ENCODE results near the gene LHPP.
A peak's percentile ranks its signal among the peaks of the same experiment; 100 is the strongest.

Gene LHPP

GRCh38 chr10:124542336-124542735, 80.7 kb downstream of the LHPP start:
- CTCF ChIA-PET = interaction anchor here (2.3 to 8.3 kb wide), 3 partner anchors 195 to 205 kb away, joined by 6 to 89 read pairs (median 59); no protein-coding TSS in a partner anchor
- Histone ChIP-seq H3K27me3 (replicated peaks in 2 of 5; ENCODE audit: control insufficient read depth in 4 of 5, insufficient read depth in 5 of 5, low read length in 4 of 5) (no peaks in the 10 kb centered on the region), H3K4me3 (ENCODE audit: control insufficient read depth in 1 of 7, extremely low read depth in 1 of 7, insufficient read depth in 4 of 7, low read depth in 2 of 7, low read length in 6 of 7) (no peak overlapping the region), H3K9me3 (ENCODE audit: control extremely low read depth in 1 of 5, control insufficient read depth in 4 of 5, insufficient read depth in 2 of 5, low read depth in 1 of 5, low read length in 4 of 5) (no peaks in the 10 kb centered on the region), H3K27ac (ENCODE audit: insufficient read depth in 1 of 2, low read depth in 1 of 2, low read length in 2 of 2, poor library complexity in 1 of 2, severe bottlenecking in 2 of 2) (no peak overlapping the region), H3K4me1 (ENCODE audit: control extremely low read depth in 1 of 4, control insufficient read depth in 4 of 4, insufficient read depth in 4 of 4, low read length in 3 of 4) (peaks cover 0 to 20% (median 11%) of the 10 kb centered on the region in 4 experiments), H3K36me3 (ENCODE audit: control insufficient read depth in 4 of 4, insufficient read depth in 4 of 4, low read length in 3 of 4) (no peaks in the 10 kb centered on the region)
- POLR2A ChIA-PET = no interaction called here
- WGBS (ENCODE audit: insufficient coverage) = 100% methylated on average over 3 of the region's 3 CpGs
- DNase-seq = no peak

DNA sequence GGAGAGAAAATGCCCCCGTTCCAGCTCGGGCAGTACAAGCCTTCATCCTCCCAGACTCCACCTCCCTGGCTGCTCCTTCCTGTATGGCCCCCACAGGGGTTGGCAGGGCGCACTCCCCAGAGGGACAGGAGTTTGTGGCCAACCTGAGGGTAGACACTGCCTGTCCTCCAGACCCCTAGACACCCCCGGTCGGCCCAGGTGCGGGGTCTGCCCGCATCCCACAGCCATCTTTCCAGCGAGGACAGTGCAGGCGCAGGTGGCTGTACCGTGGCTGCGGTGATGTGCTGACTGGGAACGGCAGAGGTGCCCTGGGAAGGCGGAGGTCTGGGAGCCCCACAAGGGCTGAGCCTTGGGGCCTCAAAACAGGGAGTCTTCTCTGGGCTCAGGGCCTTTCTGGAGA, 81.5 kb downstream of the LHPP start:
- POLR2A ChIA-PET = interaction anchor here (0.7 to 0.9 kb wide), 2 partner anchors 164 to 345 kb away, joined by 3 read pairs; no protein-coding TSS in a partner anchor
- WGBS (ENCODE audit: insufficient coverage) = 93% methylated on average over 11 of the region's 13 CpGs
- CTCF ChIA-PET = interaction anchor here (1.4 to 8.3 kb wide), 3 partner anchors 8 to 204 kb away, joined by 6 to 89 read pairs (median 59); no protein-coding TSS in a partner anchor
- Histone ChIP-seq H3K27me3 (replicated peaks in 2 of 5; ENCODE audit: control insufficient read depth in 4 of 5, insufficient read depth in 5 of 5, low read length in 4 of 5) (no peaks in the 10 kb centered on the region), H3K9me3 (ENCODE audit: control extremely low read depth in 1 of 5, control insufficient read depth in 4 of 5, insufficient read depth in 2 of 5, low read depth in 1 of 5, low read length in 4 of 5) (no peaks in the 10 kb centered on the region), H3K4me3 (ENCODE audit: control insufficient read depth in 1 of 7, extremely low read depth in 1 of 7, insufficient read depth in 4 of 7, low read depth in 2 of 7, low read length in 6 of 7) (no peak overlapping the region), H3K4me1 (ENCODE audit: control extremely low read depth in 1 of 4, control insufficient read depth in 4 of 4, insufficient read depth in 4 of 4, low read length in 3 of 4) (peaks cover 0 to 23% (median 11%) of the 10 kb centered on the region in 4 experiments), H3K36me3 (ENCODE audit: control insufficient read depth in 4 of 4, insufficient read depth in 4 of 4, low read length in 3 of 4) (no peaks in the 10 kb centered on the region), H3K27ac (ENCODE audit: insufficient read depth in 1 of 2, low read depth in 1 of 2, low read length in 2 of 2, poor library complexity in 1 of 2, severe bottlenecking in 2 of 2) (no peak overlapping the region)
- DNase-seq = no peak

GRCh38 chr10:124543971-124544370, 82.3 kb downstream of the LHPP start:
- Histone ChIP-seq H3K27me3 (replicated peaks in 2 of 5; ENCODE audit: control insufficient read depth in 4 of 5, insufficient read depth in 5 of 5, low read length in 4 of 5) (no peaks in the 10 kb centered on the region), H3K27ac (ENCODE audit: insufficient read depth in 1 of 2, low read depth in 1 of 2, low read length in 2 of 2, poor library complexity in 1 of 2, severe bottlenecking in 2 of 2) (no peak overlapping the region), H3K4me3 (ENCODE audit: control insufficient read depth in 1 of 7, extremely low read depth in 1 of 7, insufficient read depth in 4 of 7, low read depth in 2 of 7, low read length in 6 of 7) (no peak overlapping the region), H3K36me3 (ENCODE audit: control insufficient read depth in 4 of 4, insufficient read depth in 4 of 4, low read length in 3 of 4) (no peaks in the 10 kb centered on the region), H3K9me3 (ENCODE audit: control extremely low read depth in 1 of 5, control insufficient read depth in 4 of 5, insufficient read depth in 2 of 5, low read depth in 1 of 5, low read length in 4 of 5) (no peaks in the 10 kb centered on the region), H3K4me1 (ENCODE audit: control extremely low read depth in 1 of 4, control insufficient read depth in 4 of 4, insufficient read depth in 4 of 4, low read length in 3 of 4) (peaks cover 0 to 23% (median 11%) of the 10 kb centered on the region in 4 experiments)
- CTCF ChIA-PET = interaction anchor here (0.7 to 8.3 kb wide), 4 partner anchors 9 to 205 kb away, joined by 3 to 59 read pairs (median 4); no protein-coding TSS in a partner anchor
- no peak for DNase-seq
- POLR2A ChIA-PET = interaction anchor here (0.7 to 0.9 kb wide), 2 partner anchors 163 to 345 kb away, joined by 3 read pairs; no protein-coding TSS in a partner anchor
- 96% methylated on average over 9 of the region's 12 CpGs for WGBS (ENCODE audit: insufficient coverage)

DNA sequence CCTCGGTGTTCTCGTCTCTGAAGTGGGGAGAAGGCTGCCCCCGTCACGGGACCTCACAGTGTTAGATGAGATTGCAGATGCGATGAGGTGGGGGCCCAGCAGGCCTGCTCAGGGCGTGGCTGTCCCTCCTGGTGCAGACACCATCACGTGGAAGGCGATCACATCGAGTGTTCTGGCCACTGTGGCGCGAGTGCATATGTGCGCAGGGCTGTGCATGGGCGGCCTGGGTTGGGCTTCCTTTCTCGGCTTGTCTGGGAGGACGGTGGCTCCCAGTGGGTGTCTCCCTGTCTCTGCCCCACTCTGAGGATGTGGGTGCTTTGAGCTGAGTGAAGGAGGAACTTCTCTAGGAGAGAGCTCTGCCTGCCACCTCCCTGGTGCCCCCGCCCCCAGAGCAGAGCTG, 83.1 kb downstream of the LHPP start:
- Histone ChIP-seq H3K4me1 (ENCODE audit: control extremely low read depth in 1 of 4, control insufficient read depth in 4 of 4, insufficient read depth in 4 of 4, low read length in 3 of 4) (peaks cover 0 to 23% (median 11%) of the 10 kb centered on the region in 4 experiments), H3K36me3 (ENCODE audit: control insufficient read depth in 4 of 4, insufficient read depth in 4 of 4, low read length in 3 of 4) (no peaks in the 10 kb centered on the region), H3K9me3 (ENCODE audit: control extremely low read depth in 1 of 5, control insufficient read depth in 4 of 5, insufficient read depth in 2 of 5, low read depth in 1 of 5, low read length in 4 of 5) (no peaks in the 10 kb centered on the region), H3K27ac (ENCODE audit: insufficient read depth in 1 of 2, low read depth in 1 of 2, low read length in 2 of 2, poor library complexity in 1 of 2, severe bottlenecking in 2 of 2) (no peak overlapping the region), H3K27me3 (replicated peaks in 2 of 5; ENCODE audit: control insufficient read depth in 4 of 5, insufficient read depth in 5 of 5, low read length in 4 of 5) (no peaks in the 10 kb centered on the region), H3K4me3 (ENCODE audit: control insufficient read depth in 1 of 7, extremely low read depth in 1 of 7, insufficient read depth in 4 of 7, low read depth in 2 of 7, low read length in 6 of 7) (no peak overlapping the region)
- DNase-seq = no peak
- ChIA-PET POLR2A (no interaction called here), CTCF (interaction anchor here (0.7 to 1.6 kb wide), 5 partner anchors 9 to 204 kb away, joined by 3 to 6 read pairs (median 3); no protein-coding TSS in a partner anchor)
- 90% methylated on average over 12 of the region's 16 CpGs for whole genome bisulfite sequencing (ENCODE audit: insufficient coverage)

- 73% methylated on average over 16 of the region's 23 CpGs for WGBS (ENCODE audit: insufficient coverage)
- H3K4me1 ChIP-seq (ENCODE audit: control extremely low read depth in 1 of 4, control insufficient read depth in 4 of 4, insufficient read depth in 4 of 4, low read length in 3 of 4) = peaks cover 0 to 23% (median 7%) of the 10 kb centered on the region in 4 experiments
- CTCF ChIA-PET = interaction anchor here (0.6 to 1.6 kb wide), 5 partner anchors 10 to 203 kb away, joined by 3 to 6 read pairs (median 3); no protein-coding TSS in a partner anchor
- H3K27ac ChIP-seq (ENCODE audit: insufficient read depth in 1 of 2, low read depth in 1 of 2, low read length in 2 of 2, poor library complexity in 1 of 2, severe bottlenecking in 2 of 2) = no peak overlapping the region
- no peak for DNase-seq
- no peaks in the 10 kb centered on the region for H3K27me3 ChIP-seq (replicated peaks in 2 of 5; ENCODE audit: control insufficient read depth in 4 of 5, insufficient read depth in 5 of 5, low read length in 4 of 5)
- H3K36me3 ChIP-seq (ENCODE audit: control insufficient read depth in 4 of 4, insufficient read depth in 4 of 4, low read length in 3 of 4) = no peaks in the 10 kb centered on the region
- no peaks in the 10 kb centered on the region for H3K9me3 ChIP-seq (ENCODE audit: control extremely low read depth in 1 of 5, control insufficient read depth in 4 of 5, insufficient read depth in 2 of 5, low read depth in 1 of 5, low read length in 4 of 5)
- POLR2A ChIA-PET = no interaction called here
- no peak overlapping the region for H3K4me3 ChIP-seq (ENCODE audit: control insufficient read depth in 1 of 7, extremely low read depth in 1 of 7, insufficient read depth in 4 of 7, low read depth in 2 of 7, low read length in 6 of 7)
Observed at GRCh38 chr10:124545351-124546054, 83.9 kb downstream of the LHPP start.

DNA sequence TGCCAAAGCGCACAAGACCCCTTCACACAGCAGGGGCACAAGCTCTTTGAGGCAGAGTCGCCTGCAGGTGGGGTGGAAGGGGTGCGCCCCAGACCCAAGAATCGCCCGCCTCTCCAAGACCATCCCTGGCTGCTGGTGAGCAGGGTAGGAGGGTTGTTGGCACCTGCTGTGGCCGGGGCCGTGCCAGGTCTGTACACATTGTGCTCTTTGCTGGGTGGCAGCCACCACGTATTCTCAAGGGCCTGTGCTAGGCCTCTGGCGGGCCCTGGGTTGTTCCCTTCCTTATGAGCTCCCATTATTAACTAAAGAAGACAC, 84.4 kb downstream of the LHPP start:
- Histone ChIP-seq H3K36me3 (ENCODE audit: control insufficient read depth in 4 of 4, insufficient read depth in 4 of 4, low read length in 3 of 4) (no peaks in the 10 kb centered on the region), H3K9me3 (ENCODE audit: control extremely low read depth in 1 of 5, control insufficient read depth in 4 of 5, insufficient read depth in 2 of 5, low read depth in 1 of 5, low read length in 4 of 5) (no peaks in the 10 kb centered on the region), H3K4me3 (ENCODE audit: control insufficient read depth in 1 of 7, extremely low read depth in 1 of 7, insufficient read depth in 4 of 7, low read depth in 2 of 7, low read length in 6 of 7) (no peak overlapping the region), H3K4me1 (ENCODE audit: control extremely low read depth in 1 of 4, control insufficient read depth in 4 of 4, insufficient read depth in 4 of 4, low read length in 3 of 4) (peaks cover 0 to 23% (median 7%) of the 10 kb centered on the region in 4 experiments), H3K27ac (ENCODE audit: insufficient read depth in 1 of 2, low read depth in 1 of 2, low read length in 2 of 2, poor library complexity in 1 of 2, severe bottlenecking in 2 of 2) (no peak overlapping the region), H3K27me3 (replicated peaks in 2 of 5; ENCODE audit: control insufficient read depth in 4 of 5, insufficient read depth in 5 of 5, low read length in 4 of 5) (no peaks in the 10 kb centered on the region)
- WGBS (ENCODE audit: insufficient coverage) = 89% methylated on average over 5 of the region's 9 CpGs
- POLR2A ChIA-PET = no interaction called here
- CTCF ChIA-PET = interaction anchor here (0.7 to 1.6 kb wide), 4 partner anchors 10 to 195 kb away, joined by 3 to 6 read pairs (median 3); no protein-coding TSS in a partner anchor
- DNase-seq = no peak

GRCh38 chr10:124546957-124547646, 85.5 kb downstream of the LHPP start:
- ChIA-PET POLR2A (no interaction called here), CTCF (interaction anchor here (1.0 to 1.2 kb wide), 4 partner anchors 12 to 198 kb away, joined by 3 read pairs; no protein-coding TSS in a partner anchor)
- Histone ChIP-seq H3K4me3 (ENCODE audit: control insufficient read depth in 1 of 7, extremely low read depth in 1 of 7, insufficient read depth in 4 of 7, low read depth in 2 of 7, low read length in 6 of 7) (no peak overlapping the region), H3K36me3 (ENCODE audit: control insufficient read depth in 4 of 4, insufficient read depth in 4 of 4, low read length in 3 of 4) (no peaks in the 10 kb centered on the region), H3K4me1 (ENCODE audit: control extremely low read depth in 1 of 4, control insufficient read depth in 4 of 4, insufficient read depth in 4 of 4, low read length in 3 of 4) (peaks cover 0 to 23% (median 7%) of the 10 kb centered on the region in 4 experiments), H3K27me3 (replicated peaks in 2 of 5; ENCODE audit: control insufficient read depth in 4 of 5, insufficient read depth in 5 of 5, low read length in 4 of 5) (no peaks in the 10 kb centered on the region), H3K9me3 (ENCODE audit: control extremely low read depth in 1 of 5, control insufficient read depth in 4 of 5, insufficient read depth in 2 of 5, low read depth in 1 of 5, low read length in 4 of 5) (no peaks in the 10 kb centered on the region), H3K27ac (ENCODE audit: insufficient read depth in 1 of 2, low read depth in 1 of 2, low read length in 2 of 2, poor library complexity in 1 of 2, severe bottlenecking in 2 of 2) (no peak overlapping the region)
- DNase-seq = peak in 1 of 3 donors; percentile 19
- WGBS (ENCODE audit: insufficient coverage) = 73% methylated on average over 15 of the region's 15 CpGs
